ENCODE results near the gene CXCL14. TPM values are rescaled to one million over a fixed set of nuclear protein-coding genes. Genes with fewer than 3 reads are reported as not detected.

Gene CXCL14
- total RNA-seq, 1 donor from 2014 or later, result 184 TPM

DNA sequence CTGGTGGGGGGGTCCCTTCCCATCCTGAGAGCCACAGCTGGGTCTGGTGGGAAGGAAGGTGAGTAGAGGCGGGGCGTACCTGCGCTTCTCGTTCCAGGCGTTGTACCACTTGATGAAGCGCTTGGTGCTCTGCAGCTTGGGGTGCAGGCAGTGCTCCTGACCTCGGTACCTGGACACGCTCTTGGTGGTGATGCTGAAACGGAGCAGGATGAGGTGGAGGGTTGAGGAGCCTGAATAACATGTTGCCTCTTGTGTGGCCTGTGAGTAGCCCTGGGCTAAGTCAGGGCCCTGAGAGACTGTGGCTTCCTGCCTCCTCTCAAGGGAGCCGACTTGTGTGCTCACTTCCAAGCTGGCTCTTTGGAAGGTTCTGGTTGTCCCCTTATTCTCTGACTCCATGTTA is 4.3 kb downstream of the CXCL14 start:
- intact Hi-C loops (cut with DNase I), result loop anchor here (10.0 kb wide), 1 partner anchor 250 kb away; no protein-coding TSS in a partner anchor
- DNase-seq (ENCODE audit: low spot score), result no peak

GRCh38 chr5:135571902-135572301 is 6.9 kb downstream of the CXCL14 start:
- intact Hi-C loops (cut with DNase I), result loop anchor here (10.0 kb wide), 1 partner anchor 253 kb away; no protein-coding TSS in a partner anchor
- DNase-seq (ENCODE audit: low spot score) (no peak), ATAC-seq (no peak)

More for the DNA sequence above, 4.3 kb downstream of the CXCL14 start:
- no peak for ATAC-seq

- intact Hi-C loops (cut with DNase I), result loop anchor here (10.0 kb wide), 1 partner anchor 254 kb away; no protein-coding TSS in a partner anchor
- DNase-seq (ENCODE audit: low spot score) (no peak), ATAC-seq (no peak)
These were observed 7.7 kb downstream of the CXCL14 start for GRCh38 chr5:135571066-135571609.

- ATAC-seq (no peak), DNase-seq (ENCODE audit: low spot score) (no peak)
- intact Hi-C loops (cut with DNase I), result loop anchor here (10.0 kb wide), 1 partner anchor 254 kb away; no protein-coding TSS in a partner anchor
These were observed 8.4 kb downstream of the CXCL14 start for GRCh38 chr5:135570453-135570764.

DNA sequence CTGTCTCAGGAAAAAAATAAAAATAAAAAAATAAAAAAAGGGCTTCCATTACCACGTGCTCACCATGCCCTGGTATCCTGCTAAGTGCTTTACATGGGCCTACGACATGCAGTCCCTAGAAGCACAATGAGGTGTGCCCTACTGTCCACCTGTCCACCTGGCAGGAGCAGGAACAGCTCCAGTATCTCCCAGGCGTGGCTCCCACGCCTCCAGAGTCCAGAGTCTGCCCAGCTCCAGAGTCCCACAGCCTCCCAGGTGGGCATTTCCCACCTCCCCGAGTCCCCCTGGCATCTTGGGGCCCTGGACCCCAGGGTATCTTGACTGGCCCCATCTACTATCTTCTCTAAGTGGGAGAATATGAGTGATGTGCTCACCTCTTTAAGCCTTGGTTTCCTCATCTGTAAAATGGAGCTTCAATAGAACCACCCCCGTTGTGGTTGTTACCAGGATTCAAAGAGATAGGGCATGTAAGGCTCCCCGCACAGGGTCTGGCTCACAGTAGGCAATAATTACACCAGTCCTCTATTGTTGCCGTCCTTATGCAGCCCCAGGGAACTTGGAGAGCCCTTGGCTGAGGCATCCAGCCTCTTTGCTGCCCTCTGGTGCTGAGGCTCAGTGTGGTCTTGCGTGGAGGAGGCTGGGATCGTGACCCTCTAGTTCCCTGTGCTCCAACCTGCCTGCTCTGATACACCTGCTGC is 8.9 kb downstream of the CXCL14 start:
- ATAC-seq (peak; percentile 33), DNase-seq (ENCODE audit: low spot score) (no peak)
- intact Hi-C loops (cut with DNase I), result loop anchor here (10.0 kb wide), 1 partner anchor 255 kb away; no protein-coding TSS in a partner anchor

GRCh38 chr5:135568923-135569360 is 9.8 kb downstream of the CXCL14 start:
- DNase-seq (ENCODE audit: low spot score) (no peak), ATAC-seq (no peak)
- intact Hi-C loops (cut with DNase I), result no loop called here

DNA sequence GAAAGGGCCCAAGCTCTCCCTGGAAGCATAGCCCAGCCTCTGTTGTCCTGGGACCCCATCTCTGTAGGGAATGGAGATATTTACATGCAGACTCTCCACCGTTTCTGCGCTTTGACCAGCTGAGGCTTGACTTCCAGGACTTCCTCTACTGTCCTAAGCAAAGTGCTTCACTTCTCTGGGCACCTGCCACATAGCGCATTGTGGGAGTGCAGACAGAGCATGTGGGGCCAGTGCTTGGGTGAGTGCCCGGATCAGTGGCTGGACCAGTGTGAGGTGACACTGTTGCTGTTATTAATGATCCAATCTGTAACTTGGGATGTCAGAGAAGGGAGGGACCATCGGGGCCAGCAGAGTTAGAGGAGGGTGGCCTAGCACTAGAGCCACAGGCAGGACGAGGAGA is 10.5 kb downstream of the CXCL14 start:
- intact Hi-C loops (cut with DNase I), result no loop called here
- ATAC-seq (no peak), DNase-seq (ENCODE audit: low spot score) (no peak)

GRCh38 chr5:135567661-135568060 is 11.1 kb downstream of the CXCL14 start:
- DNase-seq (ENCODE audit: low spot score), result no peak
- no peak for ATAC-seq
- intact Hi-C loops (cut with DNase I), result no loop called here

- intact Hi-C loops (cut with DNase I), result no loop called here
- ATAC-seq (no peak), DNase-seq (ENCODE audit: low spot score) (no peak)
These were observed 12.1 kb downstream of the CXCL14 start for GRCh38 chr5:135566422-135567400.

GRCh38 chr5:135565725-135566421 is 12.9 kb downstream of the CXCL14 start:
- intact Hi-C loops (cut with DNase I), result no loop called here

GRCh38 chr5:135565266-135565665 is 13.5 kb downstream of the CXCL14 start:
- intact Hi-C loops (cut with DNase I), result no loop called here
- no peak for ATAC-seq
- DNase-seq (ENCODE audit: low spot score), result no peak

More at GRCh38 chr5:135565725-135566421, 12.9 kb downstream of the CXCL14 start:
- ATAC-seq (peak; percentile 62), DNase-seq (ENCODE audit: low spot score) (peak; percentile 83)

- intact Hi-C loops (cut with DNase I), result no loop called here
- ATAC-seq, result no peak
- no peak for DNase-seq (ENCODE audit: low spot score)
These were observed 14.5 kb downstream of the CXCL14 start for GRCh38 chr5:135564331-135564730.

GRCh38 chr5:135561266-135561665 is 17.5 kb downstream of the CXCL14 start:
- DNase-seq (ENCODE audit: low spot score), result no peak
- intact Hi-C loops (cut with DNase I), result no loop called here
- ATAC-seq, result peak; percentile 13

DNA sequence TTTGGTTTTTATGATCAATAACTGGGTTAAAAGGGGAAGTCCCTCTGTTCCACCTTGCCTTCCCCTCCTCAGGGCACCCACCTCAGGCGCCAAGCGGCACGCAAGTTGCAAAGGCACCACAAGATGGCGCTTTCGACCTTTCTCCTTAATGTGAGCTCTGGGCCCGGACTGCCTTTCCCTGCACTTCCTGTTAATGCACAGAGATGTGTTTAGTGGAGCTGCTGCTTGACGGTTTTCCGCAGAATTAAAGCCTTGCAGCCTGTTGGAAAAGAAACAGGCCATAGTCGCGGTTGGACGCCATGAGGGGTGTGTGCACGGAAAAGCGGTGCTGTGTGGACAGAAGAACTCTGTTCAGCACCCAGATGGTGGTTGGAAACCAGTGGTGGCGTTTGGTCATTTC is 17.9 kb downstream of the CXCL14 start:
- ATAC-seq (peak; percentile 89), DNase-seq (ENCODE audit: low spot score) (peak; percentile 88)
- intact Hi-C loops (cut with DNase I), result no loop called here

GRCh38 chr5:135559354-135559753 is 19.4 kb downstream of the CXCL14 start:
- ATAC-seq, result no peak
- DNase-seq (ENCODE audit: low spot score), result no peak
- intact Hi-C loops (cut with DNase I), result no loop called here

DNA sequence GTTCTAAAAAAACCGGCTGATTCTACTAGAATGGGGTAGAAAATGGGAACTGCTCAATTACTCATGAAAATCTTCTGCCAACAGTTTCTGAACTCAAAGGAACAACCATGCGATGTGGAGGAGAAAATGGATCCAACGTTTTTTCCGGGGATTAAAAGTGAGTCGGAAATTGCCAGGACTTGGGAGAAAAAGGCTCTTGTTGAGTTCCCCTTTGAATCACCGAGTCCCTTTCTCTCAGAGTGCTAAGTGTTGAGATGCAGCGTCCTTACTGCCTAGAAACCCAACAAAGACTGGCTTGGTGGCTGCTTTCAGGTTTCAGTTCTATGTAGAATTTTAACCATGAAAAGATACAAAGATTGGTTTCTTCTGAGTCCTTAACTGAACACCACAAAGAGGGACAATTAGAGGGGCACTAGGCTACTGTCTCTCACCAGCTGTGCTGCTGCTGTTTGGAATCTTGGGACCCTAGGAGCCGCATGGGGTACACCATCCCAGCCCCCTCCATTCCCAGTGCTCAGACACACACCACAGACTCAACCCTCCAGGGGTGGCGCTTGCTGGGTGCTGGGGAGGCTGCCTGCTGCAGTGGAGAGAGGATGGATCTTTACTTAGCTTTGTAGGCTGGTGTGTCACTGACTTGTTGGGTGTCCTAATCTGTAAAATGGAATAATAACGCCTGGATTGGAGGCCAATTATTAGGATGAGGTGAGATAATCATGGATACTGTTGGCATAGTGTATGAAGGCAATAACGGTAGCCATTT is 21.5 kb downstream of the CXCL14 start:
- ATAC-seq (no peak), DNase-seq (ENCODE audit: low spot score) (no peak)
- intact Hi-C loops (cut with DNase I), result no loop called here

GRCh38 chr5:135556620-135557019 is 22.2 kb downstream of the CXCL14 start:
- DNase-seq (ENCODE audit: low spot score), result no peak
- intact Hi-C loops (cut with DNase I), result no loop called here
- no peak for ATAC-seq

- intact Hi-C loops (cut with DNase I), result no loop called here
- DNase-seq (ENCODE audit: low spot score) (no peak), ATAC-seq (no peak)
These were observed 23.3 kb downstream of the CXCL14 start for GRCh38 chr5:135555530-135555929.
